Lung (tissue), 12 donors: ENCODE data around the gene ZSWIM4. TPM values are rescaled to one million over a fixed set of nuclear protein-coding genes. Genes with fewer than 3 reads are reported as not detected.

ENCODE experiments used
- ATAC-seq: fragments of 200-7000 bp; cut with Tn5 transposase; one replicate; pipeline ENCODE4 v1.9.1; 2020; ENCODE audit warnings: moderate number of reproducible peaks; ENCODE audit not compliant: insufficient read depth, low FRiP score
- DNase-seq, 3 donors: peaks; one replicate each; pipeline ENCODE4 v3.0.0-alpha.2; 2013 to 2017
- H3K27ac ChIP-seq, 2 donors: one replicate each; pipeline ENCODE4 v1.5.1; 2013; ENCODE audit warnings: mild to moderate bottlenecking in 2 of 2, moderate library complexity in 2 of 2, control low read depth in 1 of 2, inconsistent platforms in 1 of 2, low read depth in 1 of 2, low read length in 1 of 2
- H3K27me3 ChIP-seq, 3 donors: one replicate each; pipeline ENCODE4 v1.5.1; 2013; ENCODE audit warnings: low read length in 2 of 3; ENCODE audit not compliant: control insufficient read depth in 3 of 3, insufficient read depth in 3 of 3
- H3K36me3 ChIP-seq, 4 donors: one replicate each; pipeline ENCODE4 v1.5.1; 2013; ENCODE audit warnings: low read length in 4 of 4, mild to moderate bottlenecking in 1 of 4, moderate library complexity in 1 of 4; ENCODE audit not compliant: control insufficient read depth in 4 of 4, insufficient read depth in 4 of 4
- H3K4me1 ChIP-seq, 5 donors: one replicate each; pipeline ENCODE4 v1.5.1; 2013; ENCODE audit warnings: low read length in 5 of 5, mild to moderate bottlenecking in 2 of 5, moderate library complexity in 1 of 5; ENCODE audit not compliant: control insufficient read depth in 5 of 5, insufficient read depth in 5 of 5
- H3K4me3 ChIP-seq: one replicate; pipeline ENCODE4 v1.5.1; 2013; ENCODE audit warnings: mild to moderate bottlenecking, control low read depth, moderate library complexity
- H3K9ac ChIP-seq, 2 donors: one replicate each; pipeline ENCODE4 v1.5.1; 2013; ENCODE audit warnings: low read length in 2 of 2, control low read depth in 1 of 2; ENCODE audit not compliant: insufficient read depth in 1 of 2
- H3K9me3 ChIP-seq, 4 donors: one replicate each; pipeline ENCODE4 v1.5.1; 2013; ENCODE audit warnings: low read length in 3 of 4, mild to moderate bottlenecking in 1 of 4, moderate library complexity in 1 of 4; ENCODE audit not compliant: control insufficient read depth in 4 of 4, insufficient read depth in 3 of 4
- WGBS, 2 donors: extraction: QIAGEN DNeasy Blood & Tissue Kit; methylation state at CpG; one replicate each; pipeline ENCODE4 v1.1.7; 2013; 5-methylcytosine and 5-hydroxymethylcytosine counted together
- polyA plus RNA-seq, 2 donors: library from polyadenylated mRNA; stranded (reverse); fragments of 200-250 nt; gene quantifications; one replicate each; pipeline ENCODE4 v1.2.1, GENCODE V29; 2013
- total RNA-seq, 2 donors: library from RNA; depleted of rRNA in 1 of 2; stranded (reverse); fragments of >200 nt in 1 of 2; gene quantifications; one replicate each; pipeline ENCODE4 v1.2.1, GENCODE V29; 2014 to 2021
- TF ChIP-seq, protein P1 (sequence below): IDR thresholded peaks from 2 replicates; pipeline ENCODE4 v1.5.1; 2012; ENCODE audit warnings: mild to moderate bottlenecking; ENCODE audit errors: control extremely low read depth, extremely low read depth
- donor health status: control.
- donor health status: control.
- donor health status: Bipolar disorder and iron deficiency.
- donor health status: healthy.
- donor health status: DM: yes; HTN: yes; CAD: no.

ZSWIM4 gene
- total and polyA plus RNA-seq, 4 donors = 3.7 to 10.5 (median 8.8) TPM

- ATAC-seq (no peak), DNase-seq (no peak)
- Histone ChIP-seq H3K4me1 (peaks cover 0 to 8% (median 0%) of the 10 kb centered on the region in 5 donors), H3K4me3 (peak overlapping the region; percentile 66), H3K9ac (peak overlapping the region in 1 of 2 donors; percentile 25), H3K36me3 (peaks cover 3 to 35% (median 11%) of the 10 kb centered on the region in 4 donors), H3K27me3 (no peaks in the 10 kb centered on the region), H3K27ac (peak overlapping the region in 1 of 2 donors; percentile 63), H3K9me3 (no peaks in the 10 kb centered on the region)
- TF ChIP-seq, protein P1, sequence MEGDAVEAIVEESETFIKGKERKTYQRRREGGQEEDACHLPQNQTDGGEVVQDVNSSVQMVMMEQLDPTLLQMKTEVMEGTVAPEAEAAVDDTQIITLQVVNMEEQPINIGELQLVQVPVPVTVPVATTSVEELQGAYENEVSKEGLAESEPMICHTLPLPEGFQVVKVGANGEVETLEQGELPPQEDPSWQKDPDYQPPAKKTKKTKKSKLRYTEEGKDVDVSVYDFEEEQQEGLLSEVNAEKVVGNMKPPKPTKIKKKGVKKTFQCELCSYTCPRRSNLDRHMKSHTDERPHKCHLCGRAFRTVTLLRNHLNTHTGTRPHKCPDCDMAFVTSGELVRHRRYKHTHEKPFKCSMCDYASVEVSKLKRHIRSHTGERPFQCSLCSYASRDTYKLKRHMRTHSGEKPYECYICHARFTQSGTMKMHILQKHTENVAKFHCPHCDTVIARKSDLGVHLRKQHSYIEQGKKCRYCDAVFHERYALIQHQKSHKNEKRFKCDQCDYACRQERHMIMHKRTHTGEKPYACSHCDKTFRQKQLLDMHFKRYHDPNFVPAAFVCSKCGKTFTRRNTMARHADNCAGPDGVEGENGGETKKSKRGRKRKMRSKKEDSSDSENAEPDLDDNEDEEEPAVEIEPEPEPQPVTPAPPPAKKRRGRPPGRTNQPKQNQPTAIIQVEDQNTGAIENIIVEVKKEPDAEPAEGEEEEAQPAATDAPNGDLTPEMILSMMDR = no peak
- 48 to 57% methylated on average over 19 of the region's 19 CpGs for WGBS, 2 donors
Observed at GRCh38 chr19:13765395-13766094, 29.7 kb upstream of the ZSWIM4 start.

- no peak overlapping the region for H3K4me3 ChIP-seq
- H3K27ac ChIP-seq = peak overlapping the region in 1 of 2 donors; percentile 63
- H3K36me3 ChIP-seq = peaks cover 3 to 34% (median 11%) of the 10 kb centered on the region in 4 donors
- no peaks in the 10 kb centered on the region for H3K9me3 ChIP-seq
- no peak for DNase-seq
- no peak for ATAC-seq
- peaks cover 0 to 8% (median 0%) of the 10 kb centered on the region in 5 donors for H3K4me1 ChIP-seq
- 92 to 95% methylated on average over 3 of the region's 3 CpGs for WGBS, 2 donors
- TF ChIP-seq, protein P1 = no peak
- no peak overlapping the region for H3K9ac ChIP-seq
- H3K27me3 ChIP-seq = no peaks in the 10 kb centered on the region
Observed at GRCh38 chr19:13766095-13766481, 29.2 kb upstream of the ZSWIM4 start.

GRCh38 chr19:13768510-13768909 is 26.7 kb upstream of the ZSWIM4 start:
- H3K27me3 ChIP-seq = no peaks in the 10 kb centered on the region

More at GRCh38 chr19:13768510-13768909, 26.7 kb upstream of the ZSWIM4 start:
- Histone ChIP-seq H3K36me3 (peaks cover 3 to 22% (median 9%) of the 10 kb centered on the region in 4 donors), H3K4me1 (peaks cover 0 to 8% (median 0%) of the 10 kb centered on the region in 5 donors), H3K27ac (no peak overlapping the region), H3K9ac (no peak overlapping the region), H3K9me3 (no peaks in the 10 kb centered on the region), H3K4me3 (no peak overlapping the region)
- TF ChIP-seq, protein P1 = no peak
- no peak for ATAC-seq
- WGBS, 2 donors = 93 to 94% methylated on average over 19 of the region's 19 CpGs
- DNase-seq = no peak
